H1 (cell line): ENCODE measurements around the gene BLMH. TPM values are rescaled to one million over a fixed set of nuclear protein-coding genes. Genes with fewer than 3 reads are reported as not detected.
A peak's percentile ranks its signal among the peaks of the same experiment; 100 is the strongest.

Source experiments
- CTCF ChIA-PET: fragments of 300-600 bp; sonication (Branson Sonifier 250); formaldehyde crosslinking; loops from one replicate; lab custom pipeline; 2021; ENCODE audit not compliant: partially characterized antibody; lab: Charles Lee
- POLR2A ChIA-PET: fragments of 300-600 bp; sonication (Branson Sonifier 250); formaldehyde crosslinking; loops from one replicate; lab custom pipeline; 2021; ENCODE audit warnings: inconsistent platforms; ENCODE audit not compliant: partially characterized antibody; lab: Charles Lee
- DNase-seq, 2 experiments: peaks; one replicate each; pipeline versions ENCODE4 v3.0.0 to v3.0.0-alpha.2; 2010 to 2022; ENCODE audit warnings: low spot score in 2 of 2, low read depth in 1 of 2, mixed read lengths in 1 of 2
- FAIRE-seq: peaks from 2 replicates; lab custom pipeline; 2011; peaks lifted over from hg19 to GRCh38; lab: Jason Lieb, UNC
- H2AFZ ChIP-seq: 2 replicates; pipeline ENCODE4 v1.8.1; 2012; ENCODE audit warnings: low read length, inconsistent platforms
- H2AK5ac ChIP-seq: 2 replicates; pipeline ENCODE4 v1.6.1; 2013; ENCODE audit warnings: low read depth, low read length
- H2BK120ac ChIP-seq: replicated peaks from 2 replicates; pipeline ENCODE3; 2013; ENCODE audit warnings: low read depth, low read length, inconsistent platforms
- H2BK12ac ChIP-seq: 2 replicates; pipeline ENCODE4 v1.6.1; 2013; ENCODE audit warnings: low read depth, low read length
- H2BK15ac ChIP-seq: 2 replicates; pipeline ENCODE4 v1.6.1; 2013; ENCODE audit warnings: low read length
- H2BK20ac ChIP-seq: 2 replicates; pipeline ENCODE4 v1.6.1; 2013; ENCODE audit warnings: low read length
- H2BK5ac ChIP-seq: 2 replicates; pipeline ENCODE4 v1.6.1; 2013; ENCODE audit warnings: low read depth, low read length
- H3K14ac ChIP-seq: 2 replicates; pipeline ENCODE4 v1.6.1; 2013; ENCODE audit warnings: inconsistent platforms; ENCODE audit not compliant: insufficient read length
- H3K18ac ChIP-seq: 2 replicates; pipeline ENCODE4 v1.6.1; 2013; ENCODE audit warnings: low read length; ENCODE audit errors: extremely low read depth
- H3K23ac ChIP-seq: 2 replicates; pipeline ENCODE4 v1.6.1; 2013; ENCODE audit warnings: inconsistent platforms; ENCODE audit not compliant: insufficient read length
- H3K23me2 ChIP-seq: 2 replicates; pipeline ENCODE4 v1.6.1; 2013; ENCODE audit warnings: low read depth, low read length
- H3K27ac ChIP-seq: 2 replicates; pipeline ENCODE4 v1.6.1; 2011; ENCODE audit warnings: low read depth, low read length, inconsistent platforms
- H3K27me3 ChIP-seq, 4 experiments: replicated peaks in 1 of 4; 1 replicate in 1 of 4; 2 replicates in 3 of 4; pipeline versions ENCODE4 v1.6.1 to v1.8.1; 2011 to 2013; ENCODE audit warnings: low read length in 3 of 4, mild to moderate bottlenecking in 3 of 4, inconsistent platforms in 2 of 4, mixed read lengths in 2 of 4, moderate library complexity in 1 of 4; ENCODE audit not compliant: control insufficient read depth in 3 of 4, insufficient read depth in 3 of 4; ENCODE audit errors: extremely low read depth in 1 of 4
- H3K36me3 ChIP-seq, 4 experiments: 2 replicates each; pipeline versions ENCODE4 v1.6.1 to v1.8.1; 2011 to 2013; ENCODE audit warnings: mild to moderate bottlenecking in 4 of 4, low read length in 3 of 4, moderate library complexity in 2 of 4, control low read depth in 1 of 4, inconsistent platforms in 1 of 4; ENCODE audit not compliant: insufficient read depth in 4 of 4, control insufficient read depth in 2 of 4
- H3K4ac ChIP-seq: replicated peaks from 2 replicates; pipeline ENCODE3; 2013; ENCODE audit warnings: low read length, low read depth, mixed read lengths, inconsistent platforms; ENCODE audit not compliant: insufficient read length
- H3K4me1 ChIP-seq, 4 experiments: replicated peaks in 1 of 4; 1 replicate in 1 of 4; 2 replicates in 3 of 4; pipeline versions ENCODE4 v1.6.1 to v1.8.1; 2011 to 2013; ENCODE audit warnings: low read length in 3 of 4, inconsistent platforms in 2 of 4, mixed read lengths in 1 of 4; ENCODE audit not compliant: insufficient read depth in 4 of 4, control insufficient read depth in 3 of 4
- H3K4me2 ChIP-seq, 2 experiments: 2 replicates each; pipeline versions ENCODE4 v1.6.1 to v1.8.1; 2011 to 2013; ENCODE audit warnings: low read depth in 2 of 2, low read length in 2 of 2, control low read depth in 1 of 2, inconsistent platforms in 1 of 2, mild to moderate bottlenecking in 1 of 2; ENCODE audit not compliant: insufficient read depth in 1 of 2
- H3K4me3 ChIP-seq, 4 experiments: fragments of 200-600, 300-600 bp in 1 of 4; sonication (generic), shearing (Covaris generic), sonication (Bioruptor Twin) in 1 of 4; 2 replicates each; pipeline versions ENCODE4 v1.5.1 to v1.8.1; 2011 to 2016; ENCODE audit warnings: low read length in 4 of 4, low read depth in 3 of 4, control low read depth in 2 of 4, inconsistent platforms in 2 of 4, mild to moderate bottlenecking in 2 of 4, mixed read lengths in 1 of 4, moderate library complexity in 1 of 4; ENCODE audit not compliant: insufficient read depth in 2 of 4; ENCODE audit errors: extremely low read depth in 1 of 4
- H3K56ac ChIP-seq: replicated peaks from 2 replicates; pipeline ENCODE3; 2013; ENCODE audit warnings: low read depth, mild to moderate bottlenecking, mixed read lengths, low read length, inconsistent platforms; ENCODE audit not compliant: insufficient read length
- H3K79me1 ChIP-seq: 2 replicates; pipeline ENCODE4 v1.6.1; 2013; ENCODE audit warnings: low read depth, low read length, control low read depth
- H3K79me2 ChIP-seq, 2 experiments: 2 replicates each; pipeline versions ENCODE4 v1.6.1 to v1.8.1; 2012 to 2013; ENCODE audit warnings: low read length in 2 of 2, mild to moderate bottlenecking in 2 of 2, inconsistent platforms in 1 of 2; ENCODE audit not compliant: insufficient read depth in 2 of 2, control insufficient read depth in 1 of 2
- H3K9ac ChIP-seq, 4 experiments: replicated peaks in 1 of 4; 1 replicate in 1 of 4; 2 replicates in 3 of 4; pipeline versions ENCODE4 v1.6.1 to v1.8.1; 2011 to 2013; ENCODE audit warnings: low read depth in 3 of 4, low read length in 3 of 4, control low read depth in 2 of 4, mild to moderate bottlenecking in 2 of 4, moderate library complexity in 2 of 4, inconsistent platforms in 1 of 4; ENCODE audit errors: extremely low read depth in 1 of 4
- H3K9me3 ChIP-seq, 2 experiments: 2 replicates each; pipeline versions ENCODE4 v1.6.1 to v1.8.1; 2012 to 2013; ENCODE audit warnings: mild to moderate bottlenecking in 2 of 2, moderate library complexity in 2 of 2, control low read depth in 1 of 2, inconsistent platforms in 1 of 2, low read depth in 1 of 2, low read length in 1 of 2, mixed read lengths in 1 of 2; ENCODE audit not compliant: insufficient read depth in 2 of 2
- H4K20me1 ChIP-seq, 2 experiments: replicated peaks in 1 of 2; 2 replicates each; pipeline versions ENCODE3 to v1.8.1; 2011 to 2013; ENCODE audit warnings: inconsistent platforms in 2 of 2, low read length in 2 of 2, mild to moderate bottlenecking in 1 of 2; ENCODE audit not compliant: insufficient read depth in 2 of 2, control insufficient read depth in 1 of 2
- H4K5ac ChIP-seq: 2 replicates; pipeline ENCODE4 v1.6.1; 2013; ENCODE audit warnings: low read length, low read depth, mixed read lengths, inconsistent platforms; ENCODE audit not compliant: insufficient read length
- H4K8ac ChIP-seq: 2 replicates; pipeline ENCODE4 v1.8.0; 2013; ENCODE audit warnings: mild to moderate bottlenecking, moderate library complexity, low read length, inconsistent platforms; ENCODE audit not compliant: insufficient read depth; ENCODE audit errors: extremely low read depth
- H4K91ac ChIP-seq: replicated peaks from 2 replicates; pipeline ENCODE3; 2013; ENCODE audit warnings: low read length, mixed read lengths, inconsistent platforms; ENCODE audit not compliant: insufficient read length
- CHD2 ChIP-seq: IDR thresholded peaks from 2 replicates; pipeline ENCODE4 v1.6.1; 2012; ENCODE audit warnings: low read length, improper control_type of control experiment
- E2F6 ChIP-seq: IDR thresholded peaks from 2 replicates; pipeline ENCODE4 v1.6.1; 2012; ENCODE audit warnings: inconsistent platforms
- EP300 ChIP-seq, 2 experiments: IDR thresholded peaks; 1 replicate in 1 of 2; 2 replicates in 1 of 2; pipeline ENCODE4 v1.6.1; 2011 to 2012; ENCODE audit warnings: low read depth in 2 of 2, low read length in 2 of 2, mild to moderate bottlenecking in 2 of 2, borderline replicate concordance in 1 of 2, inconsistent platforms in 1 of 2, moderate library complexity in 1 of 2
- JUND ChIP-seq: IDR thresholded peaks from 2 replicates; pipeline ENCODE4 v1.6.1; 2011; ENCODE audit warnings: mild to moderate bottlenecking, improper control_type of control experiment, low read length
- KDM4A ChIP-seq: IDR thresholded peaks from one replicate; pipeline ENCODE4 v1.7.1; 2012; ENCODE audit warnings: low read depth, mild to moderate bottlenecking, moderate library complexity, low read length, inconsistent platforms; ENCODE audit not compliant: severe bottlenecking
- SIN3A ChIP-seq, 2 experiments: IDR thresholded peaks in 1 of 2; conservative IDR thresholded peaks in 1 of 2; 2 replicates each; pipeline ENCODE4 v1.6.1; 2011 to 2012; ENCODE audit warnings: low read length in 2 of 2, improper control_type of control experiment in 1 of 2, low read depth in 1 of 2, mild to moderate bottlenecking in 1 of 2
- TBP ChIP-seq: IDR thresholded peaks from 2 replicates; pipeline ENCODE4 v1.6.1; 2011; ENCODE audit warnings: low read depth, low read length, improper control_type of control experiment
- USF2 ChIP-seq: IDR thresholded peaks from 2 replicates; pipeline ENCODE4 v1.6.1; 2011; ENCODE audit warnings: low read length, improper control_type of control experiment
- WGBS, 2 experiments: shearing (Covaris generic) in 1 of 2; methylation state at CpG; one replicate each; pipeline versions ENCODE4 v1.1.6 to v1.1.7; 2013 to 2015; ENCODE audit warnings: low lambda C conversion rate in 2 of 2, mixed read lengths in 2 of 2, inconsistent platforms in 1 of 2, low coverage in 1 of 2, missing lambda C conversion rate in 1 of 2; ENCODE audit not compliant: insufficient replicate concordance in 2 of 2, insufficient coverage in 1 of 2, insufficient read length in 1 of 2; ENCODE audit errors: extremely low coverage in 1 of 2, missing lambda C conversion rate in 1 of 2; 5-methylcytosine and 5-hydroxymethylcytosine counted together
- polyA plus RNA-seq, 7 experiments: library from polyadenylated mRNA; depleted of rRNA in 3 of 7; stranded (reverse) in 5 of 7; unstranded in 2 of 7; fragments of >200 nt in 5 of 7; fragments of 200-250 nt in 2 of 7; gene quantifications; 1 replicate in 5 of 7; 2 replicates in 1 of 7; 4 replicates in 1 of 7; pipeline versions ENCODE4 v1.2.1 to v1.2.3, GENCODE V29; 2011 to 2013; ENCODE audit warnings: missing spikeins in 2 of 7, mixed read lengths in 2 of 7
- total RNA-seq: library from RNA; stranded (reverse); fragmentation: NEBNext Ultra II Directional; extraction: Animal tissue kit (Norgen Biotek cat#: 25700); gene quantifications from 2 replicates; pipeline ENCODE4 v1.2.1, GENCODE V29; 2021

BLMH gene
- total and polyA plus RNA-seq, 2 of the 8 experiments (the other 6 are each of a cell fraction or from before 2014, with no cell fraction given) = 18.2 to 74.3 TPM

- Histone ChIP-seq H2BK15ac (peak overlapping the region; percentile 81; the same call in 1 of the 2 replicates), H2BK20ac (0 out of 2 replicates have a peak overlapping the region, but pooled peaks have one; percentile 18), H2BK120ac (no peak overlapping the region), H4K5ac (no peak overlapping the region), H4K8ac (no peak overlapping the region), H3K79me2 (no peaks in the 10 kb centered on the region), H2BK5ac (no peak overlapping the region), H3K14ac (no peak overlapping the region), H3K27ac (no peak overlapping the region), H3K27me3 (peaks cover 32 to 56% (median 52%) of the 10 kb centered on the region in 4 experiments), H3K23ac (no peak overlapping the region), H2AFZ (peak overlapping the region; percentile 67; the same call in 1 of the 2 replicates), H4K91ac (no peak overlapping the region), H3K4me1 (peaks cover 0 to 18% (median 15%) of the 10 kb centered on the region in 4 experiments; a peak in 5 of 7 replicates), H3K56ac (peak overlapping the region; percentile 22), H2AK5ac (no peak overlapping the region), H3K4me3 (peak overlapping the region; percentile 10 to 59 (median 48); a peak in 7 of 8 replicates), H3K18ac (peak overlapping the region; percentile 93), H3K9me3 (peaks cover 5 to 8% of the 10 kb centered on the region in 2 experiments; a peak in 2 of 4 replicates), H3K9ac (no peak overlapping the region; a peak in 1 of 7 replicates), H3K79me1 (no peaks in the 10 kb centered on the region), H4K20me1 (no peaks in the 10 kb centered on the region), H3K4ac (no peak overlapping the region), H3K4me2 (peak overlapping the region; percentile 67 to 95), H3K23me2 (peaks cover 18% of the 10 kb centered on the region; the same call in 1 of the 2 replicates), H2BK12ac (peak overlapping the region; percentile 23; the same call in 1 of the 2 replicates), H3K36me3 (peaks cover 0 to 7% (median 0%) of the 10 kb centered on the region in 4 experiments; a peak in 1 of 8 replicates)
- no peak for TF ChIP-seq USF2
- TF ChIP-seq CHD2 = no peak
- TF ChIP-seq KDM4A = peak; percentile 49
- peak in 1 of 2 experiments; percentile 20; a peak in 1 of 4 replicates for TF ChIP-seq SIN3A (conservative IDR thresholded peaks at IDR 0.05 in 1 of 2, IDR thresholded peaks at IDR 0.05 in 1 of 2; ENCODE audit: low read depth in 1 of 2, low read length in 2 of 2)
- TF ChIP-seq E2F6 = peak; percentile 35; the same call in 1 of the 2 replicates
- TF ChIP-seq JUND = no peak
- TF ChIP-seq TBP = peak; percentile 17; the same call in 1 of the 2 replicates
- no peak for TF ChIP-seq EP300 (IDR thresholded peaks at IDR 0.05; ENCODE audit: borderline replicate concordance in 1 of 2, low read depth in 2 of 2, low read length in 2 of 2)
- FAIRE-seq = no peak
- WGBS, 2 experiments = 15% methylated on average over 12 of the region's 27 CpGs; no CpG with 5 or more reads in 1 of the 2 experiments
- ChIA-PET CTCF (interaction anchor here (1.2 to 5.0 kb wide), 4 partner anchors 36 to 134 kb away, joined by 4 to 36 read pairs (median 15); no protein-coding TSS in a partner anchor), POLR2A (interaction anchor here (0.6 to 2.3 kb wide), 4 partner anchors 9 to 134 kb away, joined by 3 to 9 read pairs (median 3); partner anchors contain the start of gene BLMH)
- peak in 1 of 2 experiments; percentile 66 for DNase-seq
These were observed 53.2 kb downstream of the BLMH start for GRCh38 chr17:30238387-30239088.
